HepG2 (cell line): ENCODE results near the gene UST. TPM values are rescaled to one million over a fixed set of nuclear protein-coding genes. Genes with fewer than 3 reads are reported as not detected.

Source experiments
- ATAC-seq: fragments of 200-7000 bp; cut with Tn5 transposase; 3 replicates; pipeline ENCODE4 v1.9.1; 2020; ENCODE audit warnings: mild to moderate bottlenecking, moderate library complexity
- BruUV-seq: library from RNA; stranded (reverse); fragments of 400-500 nt; replicated peaks from 2 replicates; lab custom pipeline; 2021; lab: Mats Ljungman, UMichigan
- CTCF ChIA-PET: fragments of 300-600 bp; formaldehyde crosslinking; extraction: SDS; loops from one replicate; lab custom pipeline; 2021; ENCODE audit warnings: low total read pairs, inconsistent platforms, low intra/inter-chr PET ratio; lab: Yijun Ruan, JAX
- POLR2A ChIA-PET: fragments of 350-600 bp; sonication (Branson Sonifier 250); formaldehyde crosslinking; loops from one replicate; lab custom pipeline; 2020; ENCODE audit warnings: antibody characterized with exemption, inconsistent platforms; lab: Yijun Ruan, JAX
- DNase-seq: peaks from one replicate; pipeline ENCODE4 v3.0.0-alpha.2; 2015; ENCODE audit warnings: low spot score
- FAIRE-seq: peaks from 3 replicates; lab custom pipeline; 2011; peaks lifted over from hg19 to GRCh38; lab: Jason Lieb, UNC
- H2AFZ ChIP-seq: one replicate; pipeline ENCODE4 v1.6.1; 2011; ENCODE audit warnings: low read length, inconsistent platforms
- H3K27ac ChIP-seq: fragments of 300-600 bp; 3 replicates; pipeline ENCODE4 v1.8.0; 2011; ENCODE audit warnings: mixed run types, mild to moderate bottlenecking, mixed read lengths, low read length, inconsistent platforms; ENCODE audit not compliant: insufficient read depth; ENCODE audit errors: extremely low read length
- H3K27me3 ChIP-seq, 2 experiments: fragments of 200-600 bp in 1 of 2; 2 replicates in 1 of 2; 3 replicates in 1 of 2; pipeline versions ENCODE4 v1.6.0 to v1.8.0; 2011; ENCODE audit warnings: low read length in 2 of 2, mild to moderate bottlenecking in 2 of 2, moderate library complexity in 2 of 2, inconsistent platforms in 1 of 2; ENCODE audit not compliant: insufficient read depth in 2 of 2, control insufficient read depth in 1 of 2
- H3K36me3 ChIP-seq, 2 experiments: fragments of 200-600 bp in 1 of 2; replicated peaks in 1 of 2; 2 replicates in 1 of 2; 3 replicates in 1 of 2; pipeline versions ENCODE4 v1.5.1 to v1.8.0; 2011; ENCODE audit warnings: low read length in 2 of 2, inconsistent platforms in 1 of 2; ENCODE audit not compliant: insufficient read depth in 2 of 2, control insufficient read depth in 1 of 2
- H3K4me1 ChIP-seq: 2 replicates; pipeline ENCODE4 v1.5.1; 2012; ENCODE audit warnings: low read length, inconsistent platforms; ENCODE audit not compliant: insufficient read depth
- H3K4me2 ChIP-seq: 2 replicates; pipeline ENCODE4 v1.6.0; 2011; ENCODE audit warnings: low read depth, low read length, inconsistent platforms
- H3K4me3 ChIP-seq, 3 experiments: fragments of 200-600 bp in 1 of 3; sonication (generic), shearing (Covaris generic) in 1 of 3; replicated peaks in 1 of 3; 2 replicates each; pipeline ENCODE4 v1.5.1; 2011 to 2016; ENCODE audit warnings: low read length in 3 of 3, inconsistent platforms in 2 of 3, low read depth in 2 of 3, mild to moderate bottlenecking in 2 of 3, control low read depth in 1 of 3, mixed read lengths in 1 of 3; ENCODE audit not compliant: insufficient read depth in 1 of 3
- H3K79me2 ChIP-seq: one replicate; pipeline ENCODE4 v1.6.1; 2011; ENCODE audit warnings: low read length, inconsistent platforms; ENCODE audit not compliant: insufficient read depth
- H3K9ac ChIP-seq: 2 replicates; pipeline ENCODE4 v1.6.0; 2011; ENCODE audit warnings: mild to moderate bottlenecking, low read depth, low read length, inconsistent platforms; ENCODE audit not compliant: insufficient read depth
- H3K9me3 ChIP-seq: 2 replicates; pipeline ENCODE4 v1.5.1; 2012; ENCODE audit warnings: mild to moderate bottlenecking, low read length
- H4K20me1 ChIP-seq: 2 replicates; pipeline ENCODE4 v1.6.0; 2011; ENCODE audit warnings: inconsistent platforms, mild to moderate bottlenecking, low read length, moderate library complexity; ENCODE audit not compliant: insufficient read depth
- EED ChIP-seq: sonication (generic); formaldehyde crosslinking; IDR thresholded peaks from 2 replicates; pipeline ENCODE4 v1.5.0; 2020; ENCODE audit warnings: mild to moderate bottlenecking, missing genetic modification reagents
- GFI1 ChIP-seq: sonication (generic); formaldehyde crosslinking; IDR thresholded peaks from 2 replicates; pipeline ENCODE4 v1.5.0; 2020; ENCODE audit warnings: missing genetic modification reagents, mild to moderate bottlenecking, borderline replicate concordance
- HOXD1 ChIP-seq: sonication (generic); formaldehyde crosslinking; IDR thresholded peaks from 2 replicates; pipeline ENCODE4 v1.5.0; 2020; ENCODE audit warnings: missing genetic modification reagents
- KAT2B ChIP-seq: fragments of 150-350 bp; IDR thresholded peaks from 2 replicates; pipeline ENCODE4 v1.6.1; 2014; ENCODE audit warnings: low read depth, low read length, borderline replicate concordance
- NONO ChIP-seq, 2 experiments: fragments of 450-650 bp in 1 of 2; sonication (generic) in 1 of 2; formaldehyde crosslinking in 1 of 2; IDR thresholded peaks in 1 of 2; conservative IDR thresholded peaks in 1 of 2; 2 replicates each; pipeline versions ENCODE4 v1.6.1 to v1.8.0; 2017 to 2022; ENCODE audit warnings: mild to moderate bottlenecking in 1 of 2, missing genetic modification reagents in 1 of 2, moderate library complexity in 1 of 2
- NRL ChIP-seq: sonication (generic); formaldehyde crosslinking; IDR thresholded peaks from 2 replicates; pipeline ENCODE4 v1.5.0; 2020; ENCODE audit warnings: missing genetic modification reagents, mild to moderate bottlenecking, moderate library complexity, borderline replicate concordance
- RAD21 ChIP-seq: fragments of 450-650 bp; formaldehyde crosslinking; IDR thresholded peaks from 2 replicates; pipeline ENCODE4 v1.5.0; 2020; ENCODE audit warnings: mild to moderate bottlenecking
- RBM22 ChIP-seq: fragments of 200-400 bp; formaldehyde crosslinking; optimal IDR thresholded peaks from 2 replicates; pipeline ENCODE3; 2017; ENCODE audit warnings: mild to moderate bottlenecking, low read length, moderate library complexity
- ZNF274 ChIP-seq: sonication (generic); formaldehyde crosslinking; IDR thresholded peaks from 2 replicates; pipeline ENCODE4 v1.5.1; 2020; ENCODE audit warnings: mild to moderate bottlenecking, missing genetic modification reagents
- ZNF326 ChIP-seq: sonication (generic); formaldehyde crosslinking; IDR thresholded peaks from 2 replicates; pipeline ENCODE4 v1.4.0; 2020; ENCODE audit warnings: missing genetic modification reagents, borderline replicate concordance
- ZNF34 ChIP-seq: sonication (generic); formaldehyde crosslinking; IDR thresholded peaks from 2 replicates; pipeline ENCODE4 v1.4.0; 2020; ENCODE audit warnings: mild to moderate bottlenecking, missing genetic modification reagents, borderline replicate concordance
- ZNF430 ChIP-seq: sonication (generic); formaldehyde crosslinking; IDR thresholded peaks from 2 replicates; pipeline ENCODE4 v1.9.0; 2021; ENCODE audit warnings: mild to moderate bottlenecking, missing genetic modification reagents
- WGBS: methylation state at CpG from one replicate; pipeline ENCODE4 v1.1.6; 2017; ENCODE audit warnings: low lambda C conversion rate; 5-methylcytosine and 5-hydroxymethylcytosine counted together
- in situ Hi-C: cut with HindIII; loops from 2 replicates; pipeline ENCODE4 v1.10.0; 2017; ENCODE audit warnings: low pct_unique_long_range_greater_than_20kb; ENCODE audit not compliant: extremely low pct_ligation_motif_present
- intact Hi-C: fragments of 100-400 bp; cut with micrococcal nuclease; formaldehyde crosslinking; loops from one replicate; pipeline ENCODE4 v1.10.0; 2022; ENCODE audit not compliant: unreplicated experiment
- polyA plus RNA-seq, 8 experiments: library from polyadenylated mRNA; depleted of rRNA in 3 of 8; stranded (reverse) in 7 of 8; unstranded in 1 of 8; fragments of >200 nt; fragmentation: Illumina TruSeq in 4 of 8; extraction: Trizol in 4 of 8; gene quantifications; 2 replicates each; pipeline versions ENCODE4 v1.2.1 to v1.2.3, GENCODE V29; 2011 to 2016; ENCODE audit warnings: low read depth in 4 of 8, missing spikeins in 1 of 8, mixed read lengths in 1 of 8; ENCODE audit not compliant: insufficient read depth in 1 of 8
- total RNA-seq, 5 experiments: library from RNA; depleted of rRNA; stranded (reverse); fragments of >200 nt; fragmentation: Illumina TruSeq; extraction: Trizol; gene quantifications; 2 replicates each; pipeline ENCODE4 v1.2.3, GENCODE V29; 2016; ENCODE audit warnings: low read depth in 1 of 5
- TF ChIP-seq, protein P1 (sequence below): sonication (generic); formaldehyde crosslinking; IDR thresholded peaks from 2 replicates; pipeline ENCODE4 v1.5.0; 2020; ENCODE audit warnings: mild to moderate bottlenecking, missing genetic modification reagents
- TF ChIP-seq, protein P2 (sequence below): sonication (generic); formaldehyde crosslinking; IDR thresholded peaks from 2 replicates; pipeline ENCODE4 v1.4.0; 2020; ENCODE audit warnings: low read depth, mild to moderate bottlenecking, missing genetic modification reagents
- TF ChIP-seq, protein P3 (sequence below): sonication (generic); formaldehyde crosslinking; IDR thresholded peaks from 2 replicates; pipeline ENCODE4 v1.4.0; 2020; ENCODE audit warnings: low read depth, missing genetic modification reagents

The UST gene
- total and polyA plus RNA-seq, 2 of the 13 experiments (the other 11 are each of a cell fraction or from before 2014, with no cell fraction given): 0.27 TPM; not detected in 1

DNA sequence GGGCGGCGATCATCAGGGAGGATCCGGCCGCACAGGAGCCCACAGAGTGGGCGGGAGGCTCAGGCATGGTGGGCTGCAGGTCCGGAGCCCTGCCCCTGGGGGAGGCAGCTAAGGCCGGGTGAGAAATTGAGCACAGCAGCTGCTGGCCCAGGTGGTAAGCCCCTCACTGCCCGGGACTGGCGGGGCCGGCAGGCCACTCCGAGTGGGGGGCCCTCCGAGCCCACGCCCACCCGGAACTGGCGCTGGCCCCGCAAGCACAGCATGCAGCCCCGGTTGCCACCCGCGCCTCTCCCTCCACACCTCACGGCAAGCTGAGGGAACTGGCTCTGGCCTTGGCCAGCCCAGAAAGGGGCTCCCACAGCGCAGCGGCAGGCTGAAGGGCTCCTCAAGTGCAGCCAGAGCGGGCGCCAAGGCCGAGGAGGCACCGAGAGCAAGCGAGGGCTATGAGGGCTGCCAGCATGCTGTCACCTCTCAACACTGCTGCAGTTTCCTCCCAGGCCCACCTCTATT lies 48.1 kb upstream of the UST start:
- no peaks in the 10 kb centered on the region for H4K20me1 ChIP-seq
- no peak overlapping the region for H3K4me2 ChIP-seq
- intact Hi-C loops (no loop called here), in situ Hi-C loops (no loop called here)
- no peak overlapping the region for H2AFZ ChIP-seq
- TF ChIP-seq RAD21 (CRISPR knock-in tag): no peak
- TF ChIP-seq, protein P1, sequence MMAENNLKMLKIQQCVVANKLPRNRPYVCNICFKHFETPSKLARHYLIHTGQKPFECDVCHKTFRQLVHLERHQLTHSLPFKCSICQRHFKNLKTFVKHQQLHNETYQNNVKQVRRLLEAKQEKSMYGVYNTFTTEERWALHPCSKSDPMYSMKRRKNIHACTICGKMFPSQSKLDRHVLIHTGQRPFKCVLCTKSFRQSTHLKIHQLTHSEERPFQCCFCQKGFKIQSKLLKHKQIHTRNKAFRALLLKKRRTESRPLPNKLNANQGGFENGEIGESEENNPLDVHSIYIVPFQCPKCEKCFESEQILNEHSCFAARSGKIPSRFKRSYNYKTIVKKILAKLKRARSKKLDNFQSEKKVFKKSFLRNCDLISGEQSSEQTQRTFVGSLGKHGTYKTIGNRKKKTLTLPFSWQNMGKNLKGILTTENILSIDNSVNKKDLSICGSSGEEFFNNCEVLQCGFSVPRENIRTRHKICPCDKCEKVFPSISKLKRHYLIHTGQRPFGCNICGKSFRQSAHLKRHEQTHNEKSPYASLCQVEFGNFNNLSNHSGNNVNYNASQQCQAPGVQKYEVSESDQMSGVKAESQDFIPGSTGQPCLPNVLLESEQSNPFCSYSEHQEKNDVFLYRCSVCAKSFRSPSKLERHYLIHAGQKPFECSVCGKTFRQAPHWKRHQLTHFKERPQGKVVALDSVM (CRISPR knock-in tag): no peak
- no peak for TF ChIP-seq KAT2B
- no peak for TF ChIP-seq GFI1
- TF ChIP-seq ZNF326 (CRISPR knock-in tag): no peak
- no peak for TF ChIP-seq ZNF430
- TF ChIP-seq EED (CRISPR knock-in tag): no peak
- no peak for TF ChIP-seq ZNF34 (CRISPR knock-in tag)
- no peak for TF ChIP-seq ZNF274 (CRISPR knock-in tag)
- no peak for TF ChIP-seq RBM22
- TF ChIP-seq, protein P2, sequence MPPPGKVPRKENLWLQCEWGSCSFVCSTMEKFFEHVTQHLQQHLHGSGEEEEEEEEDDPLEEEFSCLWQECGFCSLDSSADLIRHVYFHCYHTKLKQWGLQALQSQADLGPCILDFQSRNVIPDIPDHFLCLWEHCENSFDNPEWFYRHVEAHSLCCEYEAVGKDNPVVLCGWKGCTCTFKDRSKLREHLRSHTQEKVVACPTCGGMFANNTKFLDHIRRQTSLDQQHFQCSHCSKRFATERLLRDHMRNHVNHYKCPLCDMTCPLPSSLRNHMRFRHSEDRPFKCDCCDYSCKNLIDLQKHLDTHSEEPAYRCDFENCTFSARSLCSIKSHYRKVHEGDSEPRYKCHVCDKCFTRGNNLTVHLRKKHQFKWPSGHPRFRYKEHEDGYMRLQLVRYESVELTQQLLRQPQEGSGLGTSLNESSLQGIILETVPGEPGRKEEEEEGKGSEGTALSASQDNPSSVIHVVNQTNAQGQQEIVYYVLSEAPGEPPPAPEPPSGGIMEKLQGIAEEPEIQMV (CRISPR knock-in tag): no peak
- TF ChIP-seq NONO (IDR thresholded peaks at IDR 0.05): no peak
- no peak for TF ChIP-seq NONO (CRISPR knock-in tag; conservative IDR thresholded peaks at IDR 0.05)
- no peak for TF ChIP-seq NRL (CRISPR knock-in tag)
- TF ChIP-seq, protein P3, sequence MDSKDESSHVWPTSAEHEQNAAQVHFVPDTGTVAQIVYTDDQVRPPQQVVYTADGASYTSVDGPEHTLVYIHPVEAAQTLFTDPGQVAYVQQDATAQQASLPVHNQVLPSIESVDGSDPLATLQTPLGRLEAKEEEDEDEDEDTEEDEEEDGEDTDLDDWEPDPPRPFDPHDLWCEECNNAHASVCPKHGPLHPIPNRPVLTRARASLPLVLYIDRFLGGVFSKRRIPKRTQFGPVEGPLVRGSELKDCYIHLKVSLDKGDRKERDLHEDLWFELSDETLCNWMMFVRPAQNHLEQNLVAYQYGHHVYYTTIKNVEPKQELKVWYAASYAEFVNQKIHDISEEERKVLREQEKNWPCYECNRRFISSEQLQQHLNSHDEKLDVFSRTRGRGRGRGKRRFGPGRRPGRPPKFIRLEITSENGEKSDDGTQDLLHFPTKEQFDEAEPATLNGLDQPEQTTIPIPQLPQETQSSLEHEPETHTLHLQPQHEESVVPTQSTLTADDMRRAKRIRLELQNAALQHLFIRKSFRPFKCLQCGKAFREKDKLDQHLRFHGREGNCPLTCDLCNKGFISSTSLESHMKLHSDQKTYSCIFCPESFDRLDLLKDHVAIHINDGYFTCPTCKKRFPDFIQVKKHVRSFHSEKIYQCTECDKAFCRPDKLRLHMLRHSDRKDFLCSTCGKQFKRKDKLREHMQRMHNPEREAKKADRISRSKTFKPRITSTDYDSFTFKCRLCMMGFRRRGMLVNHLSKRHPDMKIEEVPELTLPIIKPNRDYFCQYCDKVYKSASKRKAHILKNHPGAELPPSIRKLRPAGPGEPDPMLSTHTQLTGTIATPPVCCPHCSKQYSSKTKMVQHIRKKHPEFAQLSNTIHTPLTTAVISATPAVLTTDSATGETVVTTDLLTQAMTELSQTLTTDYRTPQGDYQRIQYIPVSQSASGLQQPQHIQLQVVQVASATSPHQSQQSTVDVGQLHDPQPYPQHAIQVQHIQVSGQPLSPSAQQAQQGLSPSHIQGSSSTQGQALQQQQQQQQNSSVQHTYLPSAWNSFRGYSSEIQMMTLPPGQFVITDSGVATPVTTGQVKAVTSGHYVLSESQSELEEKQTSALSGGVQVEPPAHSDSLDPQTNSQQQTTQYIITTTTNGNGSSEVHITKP: no peak
- TF ChIP-seq HOXD1 (CRISPR knock-in tag): no peak
- H3K4me3 ChIP-seq: no peak overlapping the region
- H3K27ac ChIP-seq: no peak overlapping the region
- FAIRE-seq (no peak), DNase-seq (no peak), ATAC-seq (no peak)
- H3K79me2 ChIP-seq: no peaks in the 10 kb centered on the region
- no peaks in the 10 kb centered on the region for H3K9me3 ChIP-seq
- H3K36me3 ChIP-seq: no peaks in the 10 kb centered on the region
- no peaks in the 10 kb centered on the region; a peak in 1 of 5 replicates for H3K27me3 ChIP-seq
- CTCF ChIA-PET: no interaction called here
- no TSS peak for BruUV-seq
- POLR2A ChIA-PET: no interaction called here
- H3K9ac ChIP-seq: no peak overlapping the region
- no peaks in the 10 kb centered on the region for H3K4me1 ChIP-seq
- 59% methylated on average over 5 of the region's 27 CpGs for WGBS
